ENCODE measurements around the gene KLHL3. TPM values are rescaled to one million over a fixed set of nuclear protein-coding genes. Genes with fewer than 3 reads are reported as not detected.

KLHL3 gene
- total RNA-seq, 4 donors from 2014 or later: 0.75 to 4.4 (median 2.6) TPM

DNA sequence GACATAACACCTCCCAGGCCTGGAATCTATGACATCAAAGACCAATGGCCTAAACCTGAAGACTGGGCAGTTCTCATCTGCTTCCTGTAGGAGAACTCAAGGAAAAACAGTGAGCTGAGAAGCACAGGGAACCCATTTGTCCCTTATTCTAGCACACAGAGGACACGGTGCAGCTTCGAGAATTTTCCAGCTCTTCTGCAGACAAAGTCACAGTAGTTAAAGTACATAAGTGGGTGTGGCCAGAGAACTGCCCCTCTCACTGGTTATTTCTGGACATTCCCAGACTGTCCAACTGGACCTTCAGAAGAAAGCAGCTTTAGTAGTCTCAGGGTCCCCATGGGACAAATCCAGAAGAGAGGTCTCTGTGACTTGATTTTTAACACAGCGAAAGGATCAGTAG, 114.6 kb downstream of the KLHL3 start:
- Histone ChIP-seq H3K4me3 (no peak overlapping the region), H3K36me3 (no peaks in the 10 kb centered on the region), H3K27ac (no peak overlapping the region), H3K4me1 (no peaks in the 10 kb centered on the region), H3K9me3 (no peaks in the 10 kb centered on the region), H3K27me3 (no peaks in the 10 kb centered on the region)
- in situ Hi-C loops (cut with MboI; ENCODE audit: low pct_ligation_motif_present in 1 of 4, low pct_unique_long_range_greater_than_20kb in 1 of 4, low sequenced_read_pairs in 3 of 4) (no loop called here), intact Hi-C loops (cut with DNase I; ENCODE audit: low total_unique reads) (no loop called here)
- TF ChIP-seq EP300 (IDR thresholded peaks at IDR 0.05; ENCODE audit: low read depth) (no peak), POLR2AphosphoS5 (IDR thresholded peaks at IDR 0.05) (no peak), POLR2A (IDR thresholded peaks at IDR 0.05) (no peak)
- TF ChIP-seq, protein P1, sequence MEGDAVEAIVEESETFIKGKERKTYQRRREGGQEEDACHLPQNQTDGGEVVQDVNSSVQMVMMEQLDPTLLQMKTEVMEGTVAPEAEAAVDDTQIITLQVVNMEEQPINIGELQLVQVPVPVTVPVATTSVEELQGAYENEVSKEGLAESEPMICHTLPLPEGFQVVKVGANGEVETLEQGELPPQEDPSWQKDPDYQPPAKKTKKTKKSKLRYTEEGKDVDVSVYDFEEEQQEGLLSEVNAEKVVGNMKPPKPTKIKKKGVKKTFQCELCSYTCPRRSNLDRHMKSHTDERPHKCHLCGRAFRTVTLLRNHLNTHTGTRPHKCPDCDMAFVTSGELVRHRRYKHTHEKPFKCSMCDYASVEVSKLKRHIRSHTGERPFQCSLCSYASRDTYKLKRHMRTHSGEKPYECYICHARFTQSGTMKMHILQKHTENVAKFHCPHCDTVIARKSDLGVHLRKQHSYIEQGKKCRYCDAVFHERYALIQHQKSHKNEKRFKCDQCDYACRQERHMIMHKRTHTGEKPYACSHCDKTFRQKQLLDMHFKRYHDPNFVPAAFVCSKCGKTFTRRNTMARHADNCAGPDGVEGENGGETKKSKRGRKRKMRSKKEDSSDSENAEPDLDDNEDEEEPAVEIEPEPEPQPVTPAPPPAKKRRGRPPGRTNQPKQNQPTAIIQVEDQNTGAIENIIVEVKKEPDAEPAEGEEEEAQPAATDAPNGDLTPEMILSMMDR (IDR thresholded peaks at IDR 0.05): no peak
- 93 to 100% methylated on average over 2 to 3 of the region's 3 CpGs for WGBS, 2 donors (ENCODE audit: low coverage in 1 of 2)
- no peak for DNase-seq

DNA sequence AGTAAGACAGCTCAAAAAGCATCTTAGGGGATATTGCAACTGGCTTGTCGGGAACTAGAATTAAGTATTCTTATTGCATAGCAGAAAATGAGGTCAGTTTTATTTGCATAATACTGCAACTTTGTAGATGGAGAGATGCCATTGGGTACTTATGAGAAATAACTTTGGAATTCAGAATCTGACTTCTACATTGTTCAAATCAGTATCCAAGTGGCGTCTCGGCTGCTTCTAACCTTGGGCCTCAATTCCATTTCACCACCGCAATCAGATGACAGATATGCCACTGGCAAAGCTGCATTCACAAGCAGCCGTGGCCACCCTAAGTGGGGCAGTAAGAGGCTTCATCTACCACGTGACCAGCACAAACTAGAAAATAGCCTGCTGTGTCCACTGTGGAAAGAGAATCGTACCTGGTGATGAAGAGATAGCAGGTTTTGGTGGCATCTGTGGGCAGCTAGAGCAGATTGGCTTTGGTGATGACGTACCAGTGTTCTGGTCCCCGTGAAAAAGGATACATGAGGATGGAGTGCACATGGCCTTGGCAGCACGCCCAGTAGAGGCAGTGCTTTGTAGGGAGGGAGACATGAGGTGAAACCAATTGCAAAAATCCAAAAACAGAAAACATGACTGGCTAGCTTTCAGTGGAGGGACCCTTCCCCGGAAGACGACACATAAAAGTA, 116.6 kb downstream of the KLHL3 start:
- Histone ChIP-seq H3K27me3 (no peaks in the 10 kb centered on the region), H3K27ac (no peak overlapping the region), H3K9me3 (no peaks in the 10 kb centered on the region), H3K36me3 (no peaks in the 10 kb centered on the region), H3K4me1 (no peaks in the 10 kb centered on the region), H3K4me3 (no peak overlapping the region)
- TF ChIP-seq, protein P1 (IDR thresholded peaks at IDR 0.05): no peak
- TF ChIP-seq POLR2AphosphoS5 (IDR thresholded peaks at IDR 0.05) (no peak), EP300 (IDR thresholded peaks at IDR 0.05; ENCODE audit: low read depth) (no peak), POLR2A (IDR thresholded peaks at IDR 0.05) (no peak)
- in situ Hi-C loops (cut with MboI; ENCODE audit: low pct_ligation_motif_present in 1 of 4, low pct_unique_long_range_greater_than_20kb in 1 of 4, low sequenced_read_pairs in 3 of 4) (no loop called here), intact Hi-C loops (cut with DNase I; ENCODE audit: low total_unique reads) (no loop called here)
- WGBS, 2 donors (ENCODE audit: low coverage in 1 of 2): 76 to 81% methylated on average over 8 to 12 of the region's 12 CpGs
- DNase-seq: no peak

DNA sequence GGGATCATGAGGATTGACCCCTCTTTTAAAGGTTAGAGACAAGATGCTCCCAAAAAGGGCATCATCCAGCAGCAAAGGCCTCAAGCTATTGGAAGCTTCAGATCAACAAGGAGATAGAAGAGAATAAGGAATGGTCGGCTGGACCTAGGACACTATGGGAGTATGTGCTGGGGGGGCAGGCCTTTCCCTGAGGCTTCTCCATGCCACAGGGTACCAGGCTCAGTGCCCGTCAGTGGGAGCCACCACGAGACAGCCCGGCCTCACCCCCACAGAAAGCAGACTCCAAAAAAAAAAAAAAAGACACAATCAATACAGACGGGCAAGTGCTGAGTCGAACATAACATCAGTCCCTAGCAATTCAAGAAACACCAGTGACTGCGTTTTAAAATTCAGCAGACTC, 117.4 kb downstream of the KLHL3 start:
- Histone ChIP-seq H3K27ac (no peak overlapping the region), H3K4me1 (no peaks in the 10 kb centered on the region), H3K9me3 (no peaks in the 10 kb centered on the region), H3K27me3 (no peaks in the 10 kb centered on the region), H3K36me3 (no peaks in the 10 kb centered on the region), H3K4me3 (no peak overlapping the region)
- TF ChIP-seq EP300 (IDR thresholded peaks at IDR 0.05; ENCODE audit: low read depth) (no peak), POLR2AphosphoS5 (IDR thresholded peaks at IDR 0.05) (no peak), POLR2A (IDR thresholded peaks at IDR 0.05) (no peak)
- TF ChIP-seq, protein P1 (IDR thresholded peaks at IDR 0.05): no peak
- WGBS, 2 donors (ENCODE audit: low coverage in 1 of 2): 90 to 95% methylated on average over 4 to 7 of the region's 7 CpGs
- in situ Hi-C loops (cut with MboI; ENCODE audit: low pct_ligation_motif_present in 1 of 4, low pct_unique_long_range_greater_than_20kb in 1 of 4, low sequenced_read_pairs in 3 of 4): no loop called here
- intact Hi-C loops (cut with DNase I; ENCODE audit: low total_unique reads): no loop called here
- DNase-seq: no peak

DNA sequence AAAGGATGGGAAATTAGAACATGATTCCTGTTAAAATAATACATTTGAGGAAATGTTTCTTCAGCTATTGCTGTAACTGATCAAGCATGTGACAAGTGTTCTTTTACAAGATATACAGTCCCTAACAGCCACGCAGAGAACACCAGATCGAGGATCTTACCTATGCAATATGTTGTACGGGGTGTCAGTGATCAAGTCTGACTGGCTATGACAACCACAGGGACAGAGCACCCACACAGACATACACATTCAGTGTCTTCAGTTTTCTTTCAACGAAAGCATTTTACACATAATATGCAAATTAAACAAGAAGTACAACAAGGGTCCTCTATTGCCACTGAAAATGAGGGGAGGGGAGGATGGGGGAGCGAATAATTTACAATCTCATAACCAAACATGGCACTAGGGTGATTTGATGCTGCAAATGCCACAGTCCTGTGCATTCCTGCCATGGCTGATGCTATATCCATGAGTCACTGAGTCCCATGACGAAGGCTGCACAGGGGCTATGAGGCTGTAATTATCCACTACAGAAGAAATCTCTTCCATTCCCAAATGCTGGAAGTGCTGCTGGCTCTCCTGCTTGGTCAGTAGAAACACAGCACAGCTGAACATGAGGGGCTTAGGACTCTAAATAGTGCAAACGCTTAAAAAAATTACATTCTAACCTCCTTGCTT, 118.2 kb downstream of the KLHL3 start:
- DNase-seq: no peak
- H3K4me3 ChIP-seq: no peak overlapping the region
- no peaks in the 10 kb centered on the region for H3K9me3 ChIP-seq
- H3K4me1 ChIP-seq: no peaks in the 10 kb centered on the region
- in situ Hi-C loops (cut with MboI; ENCODE audit: low pct_ligation_motif_present in 1 of 4, low pct_unique_long_range_greater_than_20kb in 1 of 4, low sequenced_read_pairs in 3 of 4): no loop called here
- WGBS, 2 donors (ENCODE audit: low coverage in 1 of 2): 82 to 90% methylated on average over 7 of the region's 7 CpGs
- no peaks in the 10 kb centered on the region for H3K36me3 ChIP-seq
- TF ChIP-seq, protein P1 (IDR thresholded peaks at IDR 0.05): no peak
- TF ChIP-seq POLR2A (IDR thresholded peaks at IDR 0.05) (no peak), EP300 (IDR thresholded peaks at IDR 0.05; ENCODE audit: low read depth) (no peak), POLR2AphosphoS5 (IDR thresholded peaks at IDR 0.05) (no peak)
- H3K27ac ChIP-seq: no peak overlapping the region
- intact Hi-C loops (cut with DNase I; ENCODE audit: low total_unique reads): no loop called here
- no peaks in the 10 kb centered on the region for H3K27me3 ChIP-seq

Measured in transverse colon (tissue), 4 donors.